ENCODE measurements around the gene NOXA1. TPM values are rescaled to one million over a fixed set of nuclear protein-coding genes. Genes with fewer than 3 reads are reported as not detected.

The NOXA1 gene
- total and polyA plus RNA-seq, 2 of the 8 experiments (the other 6 are each of a cell fraction or from before 2014, with no cell fraction given): 0.34 to 0.91 TPM

- WGBS, 2 experiments (ENCODE audit: extremely low coverage in 1 of 2, insufficient coverage in 1 of 2, insufficient read length in 1 of 2, insufficient replicate concordance in 2 of 2, low coverage in 1 of 2, low lambda C conversion rate in 2 of 2, missing lambda C conversion rate in 1 of 2): 90% methylated on average over 31 of the region's 43 CpGs; no CpG with 5 or more reads in 1 of the 2 experiments
These were observed 11.5 kb downstream of the NOXA1 start for GRCh38 chr9:137434498-137435380.

More at GRCh38 chr9:137434498-137435380, 11.5 kb downstream of the NOXA1 start:
- CTCF ChIA-PET (ENCODE audit: partially characterized antibody): interaction anchor here (1.5 to 2.3 kb wide), 2 partner anchors 11 to 12 kb away, joined by 6 to 7 read pairs; partner anchors contain the start of genes EXD3 and NOXA1
- TF ChIP-seq USF2 (IDR thresholded peaks at IDR 0.05; ENCODE audit: low read length) (no peak), POU5F1 (IDR thresholded peaks at IDR 0.05; ENCODE audit: low read depth, low read length) (no peak)
- H3K23me2 ChIP-seq (ENCODE audit: low read depth, low read length): no peaks in the 10 kb centered on the region
- H2BK120ac ChIP-seq (replicated peaks; ENCODE audit: low read depth, low read length): no peak overlapping the region
- no peak overlapping the region for H3K4ac ChIP-seq (replicated peaks; ENCODE audit: insufficient read length, low read depth, low read length)
- H3K4me3 ChIP-seq (ENCODE audit: extremely low read depth in 1 of 4, insufficient read depth in 2 of 4, low read depth in 3 of 4, low read length in 4 of 4): no peak overlapping the region
- no peaks in the 10 kb centered on the region for H3K9me3 ChIP-seq (ENCODE audit: insufficient read depth in 2 of 2, low read depth in 1 of 2, low read length in 1 of 2)
- no peak overlapping the region for H2BK20ac ChIP-seq (ENCODE audit: low read length)
- H3K36me3 ChIP-seq (ENCODE audit: control insufficient read depth in 2 of 4, insufficient read depth in 4 of 4, low read length in 3 of 4): no peaks in the 10 kb centered on the region
- POLR2A ChIA-PET (ENCODE audit: partially characterized antibody): interaction anchor here (0.9 to 1.8 kb wide), 3 partner anchors 9 to 194 kb away, joined by 3 to 8 read pairs (median 4); partner anchors contain the start of genes EXD3, NOXA1 and TUBB4B
- FAIRE-seq (no peak), DNase-seq (ENCODE audit: low read depth in 1 of 2, low spot score in 2 of 2) (no peak)
- H3K14ac ChIP-seq (ENCODE audit: insufficient read length): no peak overlapping the region
- no peaks in the 10 kb centered on the region for H3K27me3 ChIP-seq (replicated peaks in 1 of 4; ENCODE audit: control insufficient read depth in 3 of 4, extremely low read depth in 1 of 4, insufficient read depth in 3 of 4, low read length in 3 of 4)
- no peaks in the 10 kb centered on the region for H4K20me1 ChIP-seq (replicated peaks in 1 of 2; ENCODE audit: control insufficient read depth in 1 of 2, insufficient read depth in 2 of 2, low read length in 2 of 2)
- H3K79me2 ChIP-seq (ENCODE audit: control insufficient read depth in 1 of 2, insufficient read depth in 2 of 2, low read length in 2 of 2): no peaks in the 10 kb centered on the region
- H4K91ac ChIP-seq (replicated peaks; ENCODE audit: insufficient read length, low read length): no peak overlapping the region
- no peak overlapping the region for H3K18ac ChIP-seq (ENCODE audit: extremely low read depth, low read length)
- H2AK5ac ChIP-seq (ENCODE audit: low read depth, low read length): no peak overlapping the region
- H3K4me2 ChIP-seq (ENCODE audit: insufficient read depth in 1 of 2, low read depth in 2 of 2, low read length in 2 of 2): no peak overlapping the region
- H3K4me1 ChIP-seq (replicated peaks in 1 of 4; ENCODE audit: control insufficient read depth in 3 of 4, insufficient read depth in 4 of 4, low read length in 3 of 4): no peaks in the 10 kb centered on the region
- H3K56ac ChIP-seq (replicated peaks; ENCODE audit: insufficient read length, low read depth, low read length): no peak overlapping the region
- H4K5ac ChIP-seq (ENCODE audit: insufficient read length, low read depth, low read length): no peak overlapping the region
- H2BK5ac ChIP-seq (ENCODE audit: low read depth, low read length): no peak overlapping the region; the same call in 1 of the 2 replicates
- H4K8ac ChIP-seq (ENCODE audit: extremely low read depth, insufficient read depth, low read length): peak overlapping the region; percentile 25; the same call in 1 of the 2 replicates
- H2BK15ac ChIP-seq (ENCODE audit: low read length): no peak overlapping the region
- no peak overlapping the region for H2BK12ac ChIP-seq (ENCODE audit: low read depth, low read length)
- no peak overlapping the region; the same call in 1 of the 2 replicates for H3K27ac ChIP-seq (ENCODE audit: low read depth, low read length)
- H3K79me1 ChIP-seq (ENCODE audit: low read depth, low read length): no peaks in the 10 kb centered on the region
- no peak overlapping the region for H3K23ac ChIP-seq (ENCODE audit: insufficient read length)
- H3K9ac ChIP-seq (replicated peaks in 1 of 4; ENCODE audit: extremely low read depth in 1 of 4, low read depth in 3 of 4, low read length in 3 of 4): no peak overlapping the region
- H2AFZ ChIP-seq (ENCODE audit: low read length): no peak overlapping the region
